Measurements from ENCODE around the gene NACC2.
A peak's percentile ranks its signal among the peaks of the same experiment; 100 is the strongest.

NACC2 gene

DNA sequence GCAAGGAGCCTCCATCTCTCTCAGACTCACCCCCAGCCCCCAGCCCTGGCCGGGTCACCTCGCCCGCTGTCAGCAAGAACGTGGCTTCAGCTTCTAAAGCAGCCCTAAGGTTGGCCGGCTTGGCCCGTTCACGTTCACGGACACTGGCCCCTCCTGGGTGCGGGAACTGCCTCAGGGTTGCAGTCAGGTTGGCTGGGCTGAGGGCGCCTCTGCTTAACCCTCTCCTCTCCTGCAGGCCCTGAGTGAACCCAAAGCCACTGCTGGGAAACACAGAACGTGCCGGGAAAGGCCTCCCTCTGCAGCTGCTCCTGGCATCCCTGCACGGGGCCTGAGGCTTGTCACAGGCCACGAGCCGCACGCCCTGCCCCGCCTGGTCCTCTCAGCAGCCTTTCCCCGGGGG is 93.9 kb downstream of the NACC2 start:
- WGBS (ENCODE audit: extremely low coverage, insufficient coverage, insufficient read length) = no CpG with 5 or more reads among the region's 18 CpGs
- Histone ChIP-seq H3K79me2 (ENCODE audit: control insufficient read depth, insufficient read depth, low read length, poor library complexity) (no peaks in the 10 kb centered on the region), H2BK12ac (ENCODE audit: low read length) (no peak overlapping the region), H3K18ac (ENCODE audit: low read length) (no peak overlapping the region), H4K91ac (ENCODE audit: low read depth, low read length) (no peak overlapping the region), H3K4me1 (ENCODE audit: control insufficient read depth in 1 of 2, insufficient read depth in 2 of 2, low read length in 2 of 2) (peaks cover 3 to 10% of the 10 kb centered on the region in 2 experiments), H3K4me2 (ENCODE audit: low read length) (no peak overlapping the region), H3K4ac (ENCODE audit: low read depth, low read length) (no peak overlapping the region), H3K27ac (ENCODE audit: low read depth, low read length) (no peak overlapping the region), H3K9ac (ENCODE audit: low read length) (no peak overlapping the region), H2AK5ac (ENCODE audit: low read length) (no peak overlapping the region), H4K8ac (ENCODE audit: low read depth, low read length) (no peak overlapping the region), H3K79me1 (ENCODE audit: low read length) (no peaks in the 10 kb centered on the region), H3K27me3 (ENCODE audit: insufficient read depth, low read length) (no peaks in the 10 kb centered on the region), H2BK120ac (ENCODE audit: insufficient read depth, low read length, poor library complexity) (no peak overlapping the region), H3K9me3 (ENCODE audit: insufficient read depth, low read depth, low read length) (no peaks in the 10 kb centered on the region), H2BK5ac (ENCODE audit: low read depth, low read length, poor library complexity) (no peak overlapping the region), H3K36me3 (ENCODE audit: control insufficient read depth in 1 of 2, insufficient read depth in 2 of 2, low read length in 2 of 2) (no peaks in the 10 kb centered on the region), H3K4me3 (ENCODE audit: low read depth, low read length) (no peak overlapping the region), H3K23ac (ENCODE audit: low read length) (no peak overlapping the region), H3K14ac (ENCODE audit: low read length) (no peak overlapping the region), H2AFZ (ENCODE audit: insufficient read depth, low read length, poor library complexity) (no peak overlapping the region), H4K12ac (ENCODE audit: low read depth, low read length) (no peak overlapping the region)
- peak in 1 of 2 donors; percentile 12 for DNase-seq

DNA sequence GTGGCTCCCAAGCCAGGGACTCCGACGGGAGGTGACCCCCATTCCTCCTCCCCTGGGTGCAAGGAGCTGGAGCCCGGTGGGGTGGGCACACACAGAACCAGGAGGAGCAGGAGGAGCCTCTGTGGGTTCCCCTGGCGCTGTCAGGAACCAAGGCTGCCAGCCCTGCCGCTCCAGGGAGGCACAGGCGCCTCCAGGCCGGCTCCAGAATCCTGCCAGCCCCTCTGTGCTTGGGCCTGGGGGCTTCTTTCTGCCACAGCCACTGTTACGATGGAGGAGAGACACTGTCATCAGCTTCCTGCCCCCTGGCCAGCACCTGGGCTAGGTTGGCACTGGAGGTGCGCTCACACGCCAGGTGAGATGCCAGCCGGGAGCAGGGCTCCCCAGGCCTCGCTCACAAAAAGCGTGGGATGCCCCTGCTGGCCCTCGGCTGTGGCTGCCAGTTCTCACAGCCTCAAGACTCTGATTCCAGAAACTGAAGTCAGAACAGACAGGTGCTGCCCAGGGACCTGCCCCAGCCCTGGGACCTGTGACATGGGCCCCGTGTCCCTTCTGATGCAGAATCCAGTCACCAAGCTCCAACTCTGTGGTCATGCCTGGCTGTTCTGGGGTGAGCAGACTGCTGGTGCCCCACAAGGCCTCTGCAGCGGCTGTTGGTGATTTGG is 96.5 kb downstream of the NACC2 start:
- Histone ChIP-seq H3K4me3 (ENCODE audit: low read depth, low read length) (no peak overlapping the region), H2BK5ac (ENCODE audit: low read depth, low read length, poor library complexity) (no peak overlapping the region), H3K36me3 (ENCODE audit: control insufficient read depth in 1 of 2, insufficient read depth in 2 of 2, low read length in 2 of 2) (no peaks in the 10 kb centered on the region), H2AFZ (ENCODE audit: insufficient read depth, low read length, poor library complexity) (no peak overlapping the region), H3K4me1 (ENCODE audit: control insufficient read depth in 1 of 2, insufficient read depth in 2 of 2, low read length in 2 of 2) (peaks cover 0 to 2% of the 10 kb centered on the region in 2 experiments), H3K4me2 (ENCODE audit: low read length) (no peak overlapping the region), H3K14ac (ENCODE audit: low read length) (no peak overlapping the region), H3K27ac (ENCODE audit: low read depth, low read length) (no peak overlapping the region), H4K8ac (ENCODE audit: low read depth, low read length) (no peak overlapping the region), H3K79me2 (ENCODE audit: control insufficient read depth, insufficient read depth, low read length, poor library complexity) (no peaks in the 10 kb centered on the region), H4K12ac (ENCODE audit: low read depth, low read length) (no peak overlapping the region), H3K9ac (ENCODE audit: low read length) (no peak overlapping the region), H4K91ac (ENCODE audit: low read depth, low read length) (no peak overlapping the region), H3K18ac (ENCODE audit: low read length) (no peak overlapping the region), H2BK120ac (ENCODE audit: insufficient read depth, low read length, poor library complexity) (no peak overlapping the region), H2AK5ac (ENCODE audit: low read length) (no peak overlapping the region), H3K79me1 (ENCODE audit: low read length) (no peaks in the 10 kb centered on the region), H3K23ac (ENCODE audit: low read length) (no peak overlapping the region), H3K4ac (ENCODE audit: low read depth, low read length) (no peak overlapping the region), H3K27me3 (ENCODE audit: insufficient read depth, low read length) (no peaks in the 10 kb centered on the region), H2BK12ac (ENCODE audit: low read length) (peak overlapping the region; percentile 38), H3K9me3 (ENCODE audit: insufficient read depth, low read depth, low read length) (no peaks in the 10 kb centered on the region)
- no CpG with 5 or more reads among the region's 16 CpGs for WGBS (ENCODE audit: extremely low coverage, insufficient coverage, insufficient read length)
- DNase-seq = no peak

GRCh38 chr9:135998016-135998380 is 97.1 kb downstream of the NACC2 start:
- H3K79me1 ChIP-seq (ENCODE audit: low read length) = peaks cover 3% of the 10 kb centered on the region

GRCh38 chr9:135997090-135998015 is 97.7 kb downstream of the NACC2 start:
- no peak overlapping the region for H3K9ac ChIP-seq (ENCODE audit: low read length)
- no peak overlapping the region for H4K91ac ChIP-seq (ENCODE audit: low read depth, low read length)
- no peak overlapping the region for H2BK12ac ChIP-seq (ENCODE audit: low read length)
- H2AFZ ChIP-seq (ENCODE audit: insufficient read depth, low read length, poor library complexity) = no peak overlapping the region
- peaks cover 7 to 8% of the 10 kb centered on the region in 2 experiments for H3K4me1 ChIP-seq (ENCODE audit: control insufficient read depth in 1 of 2, insufficient read depth in 2 of 2, low read length in 2 of 2)
- no peaks in the 10 kb centered on the region for H3K36me3 ChIP-seq (ENCODE audit: control insufficient read depth in 1 of 2, insufficient read depth in 2 of 2, low read length in 2 of 2)
- H2BK5ac ChIP-seq (ENCODE audit: low read depth, low read length, poor library complexity) = no peak overlapping the region
- no peak overlapping the region for H2AK5ac ChIP-seq (ENCODE audit: low read length)
- no CpG with 5 or more reads among the region's 34 CpGs for WGBS (ENCODE audit: extremely low coverage, insufficient coverage, insufficient read length)
- H3K23ac ChIP-seq (ENCODE audit: low read length) = no peak overlapping the region
- no peak overlapping the region for H3K27ac ChIP-seq (ENCODE audit: low read depth, low read length)
- no peak overlapping the region for H3K4me2 ChIP-seq (ENCODE audit: low read length)
- peaks cover 1% of the 10 kb centered on the region for H3K79me2 ChIP-seq (ENCODE audit: control insufficient read depth, insufficient read depth, low read length, poor library complexity)
- no peak overlapping the region for H2BK120ac ChIP-seq (ENCODE audit: insufficient read depth, low read length, poor library complexity)
- no peak overlapping the region for H4K8ac ChIP-seq (ENCODE audit: low read depth, low read length)
- H3K79me1 ChIP-seq (ENCODE audit: low read length) = peaks cover 8% of the 10 kb centered on the region
- H3K4me3 ChIP-seq (ENCODE audit: low read depth, low read length) = no peak overlapping the region
- H3K18ac ChIP-seq (ENCODE audit: low read length) = no peak overlapping the region
- no peaks in the 10 kb centered on the region for H3K9me3 ChIP-seq (ENCODE audit: insufficient read depth, low read depth, low read length)
- H3K4ac ChIP-seq (ENCODE audit: low read depth, low read length) = no peak overlapping the region
- DNase-seq = no peak
- no peaks in the 10 kb centered on the region for H3K27me3 ChIP-seq (ENCODE audit: insufficient read depth, low read length)
- H4K12ac ChIP-seq (ENCODE audit: low read depth, low read length) = no peak overlapping the region
- no peak overlapping the region for H3K14ac ChIP-seq (ENCODE audit: low read length)

More at GRCh38 chr9:135998016-135998380, 97.1 kb downstream of the NACC2 start:
- H3K36me3 ChIP-seq (ENCODE audit: control insufficient read depth in 1 of 2, insufficient read depth in 2 of 2, low read length in 2 of 2) = no peaks in the 10 kb centered on the region
- H3K4me2 ChIP-seq (ENCODE audit: low read length) = no peak overlapping the region
- DNase-seq = no peak
- no peak overlapping the region for H3K27ac ChIP-seq (ENCODE audit: low read depth, low read length)
- no peak overlapping the region for H3K14ac ChIP-seq (ENCODE audit: low read length)
- no peak overlapping the region for H3K4ac ChIP-seq (ENCODE audit: low read depth, low read length)
- no peak overlapping the region for H4K91ac ChIP-seq (ENCODE audit: low read depth, low read length)
- H4K8ac ChIP-seq (ENCODE audit: low read depth, low read length) = no peak overlapping the region
- H3K18ac ChIP-seq (ENCODE audit: low read length) = no peak overlapping the region
- no peaks in the 10 kb centered on the region for H3K79me2 ChIP-seq (ENCODE audit: control insufficient read depth, insufficient read depth, low read length, poor library complexity)
- H2BK5ac ChIP-seq (ENCODE audit: low read depth, low read length, poor library complexity) = no peak overlapping the region
- H2BK12ac ChIP-seq (ENCODE audit: low read length) = no peak overlapping the region
- no peaks in the 10 kb centered on the region for H3K27me3 ChIP-seq (ENCODE audit: insufficient read depth, low read length)
- WGBS (ENCODE audit: extremely low coverage, insufficient coverage, insufficient read length) = no CpG with 5 or more reads among the region's 10 CpGs
- no peak overlapping the region for H2BK120ac ChIP-seq (ENCODE audit: insufficient read depth, low read length, poor library complexity)
- H2AFZ ChIP-seq (ENCODE audit: insufficient read depth, low read length, poor library complexity) = no peak overlapping the region
- H3K23ac ChIP-seq (ENCODE audit: low read length) = no peak overlapping the region
- peaks cover 4% of the 10 kb centered on the region in 2 experiments for H3K4me1 ChIP-seq (ENCODE audit: control insufficient read depth in 1 of 2, insufficient read depth in 2 of 2, low read length in 2 of 2)
- H4K12ac ChIP-seq (ENCODE audit: low read depth, low read length) = no peak overlapping the region
- no peaks in the 10 kb centered on the region for H3K9me3 ChIP-seq (ENCODE audit: insufficient read depth, low read depth, low read length)
- H3K4me3 ChIP-seq (ENCODE audit: low read depth, low read length) = no peak overlapping the region
- no peak overlapping the region for H2AK5ac ChIP-seq (ENCODE audit: low read length)
- H3K9ac ChIP-seq (ENCODE audit: low read length) = no peak overlapping the region

All from trophoblast cell (in vitro differentiated cells and primary cell).